T-helper 17 cell (primary cell): ENCODE data around the gene SND1. TPM values are rescaled to one million over a fixed set of nuclear protein-coding genes. Genes with fewer than 3 reads are reported as not detected.

Experiments
- ATAC-seq: fragments of 150-1000 bp; cut with Tn5 transposase; 2 replicates; pipeline ENCODE4 v1.10.0; 2021; ENCODE audit warnings: mild to moderate bottlenecking, moderate library complexity
- DNase-seq, 3 donors: peaks; one replicate each; pipeline versions ENCODE4 v3.0.0 to v3.0.0-alpha.2; 2020 to 2021
- H3K9me3 ChIP-seq: one replicate; pipeline ENCODE4 v1.7.0; 2013; ENCODE audit warnings: low read length, mild to moderate bottlenecking; ENCODE audit not compliant: control insufficient read depth, poor library complexity, severe bottlenecking
- H3K27ac Mint-ChIP-seq: one replicate; pipeline ENCODE4 v1.8.0; 2022; ENCODE audit warnings: mild to moderate bottlenecking, moderate library complexity, mixed read lengths
- H3K27me3 Mint-ChIP-seq: one replicate; pipeline ENCODE4 v1.8.0; 2022; ENCODE audit warnings: mixed read lengths
- H3K36me3 Mint-ChIP-seq: one replicate; pipeline ENCODE4 v1.8.0; 2022; ENCODE audit warnings: low read depth, mixed read lengths
- H3K4me1 Mint-ChIP-seq: one replicate; pipeline ENCODE4 v1.8.0; 2022; ENCODE audit warnings: mild to moderate bottlenecking, mixed read lengths
- H3K4me3 Mint-ChIP-seq: one replicate; pipeline ENCODE4 v1.8.0; 2022; ENCODE audit warnings: mild to moderate bottlenecking, moderate library complexity, mixed read lengths
- total RNA-seq, 4 donors: library from RNA in 2 of 4; stranded (reverse) in 2 of 4; gene quantifications; one replicate each; pipeline ENCODE4 v1.2.3 and lab custom pipeline; 2022 to 2026

Gene SND1
- total RNA-seq, 2 donors from 2014 or later, result 201 to 208 TPM

DNA sequence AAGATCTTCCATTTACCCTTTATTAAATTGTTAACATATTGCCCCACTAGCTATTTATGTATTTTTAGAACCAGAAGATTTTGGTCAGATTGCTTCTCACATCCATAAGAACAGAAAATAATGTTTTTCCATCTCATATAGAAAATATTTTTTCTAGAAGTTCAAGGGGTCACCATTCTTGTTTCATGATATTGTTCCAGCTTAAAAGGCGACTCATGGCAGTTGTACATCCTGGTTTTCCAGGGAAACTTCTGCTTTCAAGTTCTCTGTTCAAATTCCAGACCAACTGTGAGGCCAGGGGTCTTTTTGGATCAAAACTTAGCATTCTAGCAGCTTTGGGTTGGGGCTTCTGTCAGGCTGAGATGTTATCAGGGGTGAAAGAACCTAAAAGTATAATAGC, 294.9 kb downstream of the SND1 start:
- Mint-ChIP-seq H3K4me3 (no peak overlapping the region), H3K27me3 (no peaks in the 10 kb centered on the region), H3K36me3 (peaks cover 3% of the 10 kb centered on the region), H3K4me1 (peaks cover 13% of the 10 kb centered on the region), H3K27ac (no peak overlapping the region)
- DNase-seq (no peak), ATAC-seq (no peak)
- H3K9me3 ChIP-seq, result no peaks in the 10 kb centered on the region

DNA sequence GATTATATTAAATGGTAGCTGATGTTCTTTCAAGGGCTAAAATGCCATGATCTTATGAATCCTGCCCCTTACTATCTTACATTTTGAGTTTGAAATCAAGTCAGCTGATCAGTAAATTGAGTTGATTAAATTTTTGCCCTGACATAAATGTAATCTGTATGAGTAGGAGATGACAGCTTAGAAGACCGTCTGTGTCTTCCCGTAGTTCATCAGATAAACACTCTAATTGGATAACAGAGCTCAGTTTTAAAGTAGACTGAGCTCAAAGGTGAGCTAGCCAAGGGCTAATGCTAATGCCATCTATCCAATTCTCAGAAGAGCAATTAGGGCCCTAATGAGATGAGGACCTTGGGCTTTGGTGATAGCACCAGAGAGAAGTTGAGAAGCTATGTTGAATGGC, 296.3 kb downstream of the SND1 start:
- Mint-ChIP-seq H3K4me3 (no peak overlapping the region), H3K27me3 (no peaks in the 10 kb centered on the region), H3K36me3 (peaks cover 6% of the 10 kb centered on the region), H3K4me1 (peaks cover 16% of the 10 kb centered on the region), H3K27ac (no peak overlapping the region)
- no peak for DNase-seq
- H3K9me3 ChIP-seq, result no peaks in the 10 kb centered on the region
- ATAC-seq, result no peak

DNA sequence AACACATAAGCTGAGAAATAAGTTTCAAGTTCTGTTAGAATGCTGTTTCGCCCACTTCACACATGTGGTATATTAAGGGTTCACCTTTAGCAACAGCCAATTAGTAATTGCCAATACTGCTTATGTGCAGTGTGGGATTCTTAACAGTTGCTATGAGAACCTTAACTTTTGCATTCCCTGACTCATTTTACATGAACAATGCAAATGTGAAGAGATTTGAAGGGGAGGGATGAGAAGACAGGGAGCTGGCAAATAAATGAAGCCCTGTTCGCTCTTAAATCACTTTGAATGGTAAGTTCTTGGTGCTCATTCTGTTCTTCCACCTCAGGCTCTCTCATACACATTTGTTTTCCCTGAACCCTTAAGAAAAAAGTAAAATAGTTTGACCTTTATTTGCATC, 296.9 kb downstream of the SND1 start:
- H3K27ac Mint-ChIP-seq, result peak overlapping the region; percentile 60
- no peaks in the 10 kb centered on the region for H3K9me3 ChIP-seq
- no peak overlapping the region for H3K4me3 Mint-ChIP-seq
- no peaks in the 10 kb centered on the region for H3K27me3 Mint-ChIP-seq
- no peak for DNase-seq
- peaks cover 6% of the 10 kb centered on the region for H3K36me3 Mint-ChIP-seq
- H3K4me1 Mint-ChIP-seq, result peaks cover 17% of the 10 kb centered on the region
- no peak for ATAC-seq

DNA sequence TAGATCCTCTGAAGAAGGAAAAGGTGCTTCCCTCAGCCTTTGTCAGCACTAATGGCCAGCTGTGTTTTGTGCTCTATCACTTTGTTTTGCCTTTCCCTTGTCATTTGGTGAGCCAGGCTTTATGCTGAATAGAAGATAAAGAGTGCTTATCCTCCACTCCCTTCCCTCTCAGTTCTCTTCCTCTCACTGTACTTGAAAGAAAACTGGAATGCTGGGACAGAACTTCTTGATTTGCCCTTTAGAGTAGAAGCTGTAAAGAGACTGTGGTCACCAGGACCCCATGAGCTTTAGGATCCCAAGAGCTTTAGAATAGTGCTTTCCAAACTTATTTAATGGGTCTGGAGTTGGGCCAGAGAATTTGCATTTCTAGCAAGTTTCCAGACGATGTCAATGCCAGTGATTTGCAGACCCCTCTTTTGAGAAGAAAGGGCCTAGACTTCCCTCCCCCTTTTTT, 297.8 kb downstream of the SND1 start:
- H3K27ac Mint-ChIP-seq, result peak overlapping the region; percentile 60
- no peak for DNase-seq
- no peak for ATAC-seq
- H3K27me3 Mint-ChIP-seq, result no peaks in the 10 kb centered on the region
- no peaks in the 10 kb centered on the region for H3K9me3 ChIP-seq
- no peak overlapping the region for H3K4me3 Mint-ChIP-seq
- H3K4me1 Mint-ChIP-seq, result peaks cover 17% of the 10 kb centered on the region
- H3K36me3 Mint-ChIP-seq, result peaks cover 6% of the 10 kb centered on the region

DNA sequence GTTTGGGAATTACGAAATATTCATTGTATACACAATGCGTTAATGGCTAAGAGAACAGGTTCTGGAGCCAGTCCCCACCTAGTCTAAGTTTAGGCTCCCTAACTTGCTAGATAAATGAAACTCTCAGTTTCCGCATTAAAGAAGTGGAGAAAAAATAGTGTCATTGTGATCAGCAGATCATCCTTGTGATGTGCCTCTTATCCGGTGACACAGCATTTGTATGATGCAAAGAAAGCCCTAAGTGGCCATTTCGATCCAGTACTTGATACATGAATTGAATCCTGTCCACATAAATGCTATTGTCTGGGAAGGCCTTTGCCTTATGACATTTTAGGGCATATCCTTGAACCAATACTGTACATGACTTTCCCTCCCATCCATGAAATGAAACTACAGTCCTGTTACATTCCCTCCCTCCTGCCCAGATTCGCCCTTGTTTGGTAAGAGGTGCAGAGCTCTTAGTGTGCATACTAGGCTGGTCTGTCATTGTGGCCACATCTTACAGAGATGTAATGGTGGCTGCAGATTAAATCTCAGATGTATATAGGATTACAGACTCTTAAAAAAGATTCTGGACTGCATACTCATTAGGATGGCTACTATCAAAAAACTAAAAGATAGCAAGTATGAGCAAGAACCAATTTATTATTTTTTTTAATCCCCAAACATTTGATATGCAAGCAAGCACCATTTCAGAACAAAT, 298.4 kb downstream of the SND1 start:
- DNase-seq (no peak), ATAC-seq (no peak)
- no peaks in the 10 kb centered on the region for H3K27me3 Mint-ChIP-seq
- no peak overlapping the region for H3K27ac Mint-ChIP-seq
- no peaks in the 10 kb centered on the region for H3K9me3 ChIP-seq
- H3K36me3 Mint-ChIP-seq, result peaks cover 6% of the 10 kb centered on the region
- peaks cover 17% of the 10 kb centered on the region for H3K4me1 Mint-ChIP-seq
- no peak overlapping the region for H3K4me3 Mint-ChIP-seq

DNA sequence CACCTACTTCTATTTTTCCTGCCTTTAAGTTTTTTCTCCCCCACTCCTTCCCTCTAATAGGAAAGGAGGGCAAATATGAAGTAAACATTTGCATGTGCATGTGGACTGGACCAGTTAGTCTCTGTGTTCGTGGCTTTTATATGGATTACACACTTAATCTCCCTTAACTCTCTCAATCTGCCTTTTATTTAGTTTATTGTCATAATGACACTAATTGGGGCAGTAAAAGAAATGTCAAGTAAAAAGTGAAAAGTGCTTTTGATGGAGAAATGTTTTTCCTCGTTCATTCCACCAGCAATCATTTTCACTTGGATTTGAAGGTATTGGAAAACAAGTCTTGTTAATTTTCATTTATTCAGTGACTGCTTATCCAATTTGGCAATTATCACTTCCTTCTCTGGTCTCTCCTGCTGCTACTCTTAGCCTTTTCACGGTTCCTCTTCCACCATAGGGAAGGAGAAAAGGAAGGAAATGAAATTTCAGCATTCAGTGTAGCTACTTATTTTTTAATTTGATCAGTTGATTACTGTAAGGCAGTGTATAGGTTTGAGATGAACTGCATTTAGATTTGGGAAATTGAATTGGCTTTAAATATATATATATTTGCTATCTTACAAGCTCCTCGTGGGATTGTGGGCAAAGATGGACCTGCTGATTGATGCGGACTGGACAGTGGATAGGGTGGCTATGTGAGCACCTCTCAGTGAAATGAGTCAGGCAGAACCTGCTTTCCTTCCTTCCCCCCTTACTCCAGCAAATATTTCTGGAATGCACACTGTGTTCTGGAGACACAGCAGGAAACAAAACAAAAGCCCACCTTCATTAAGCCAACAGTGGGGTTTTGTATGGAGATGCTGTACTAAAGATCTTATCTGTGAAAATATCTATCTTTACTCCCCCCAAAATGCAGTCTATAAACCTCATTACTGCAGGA, 301.7 kb downstream of the SND1 start:
- Mint-ChIP-seq H3K27ac (no peak overlapping the region), H3K36me3 (peaks cover 6% of the 10 kb centered on the region), H3K4me3 (peak overlapping the region; percentile 50), H3K27me3 (no peaks in the 10 kb centered on the region), H3K4me1 (peaks cover 11% of the 10 kb centered on the region)
- H3K9me3 ChIP-seq, result no peaks in the 10 kb centered on the region
- no peak for DNase-seq
- no peak for ATAC-seq

DNA sequence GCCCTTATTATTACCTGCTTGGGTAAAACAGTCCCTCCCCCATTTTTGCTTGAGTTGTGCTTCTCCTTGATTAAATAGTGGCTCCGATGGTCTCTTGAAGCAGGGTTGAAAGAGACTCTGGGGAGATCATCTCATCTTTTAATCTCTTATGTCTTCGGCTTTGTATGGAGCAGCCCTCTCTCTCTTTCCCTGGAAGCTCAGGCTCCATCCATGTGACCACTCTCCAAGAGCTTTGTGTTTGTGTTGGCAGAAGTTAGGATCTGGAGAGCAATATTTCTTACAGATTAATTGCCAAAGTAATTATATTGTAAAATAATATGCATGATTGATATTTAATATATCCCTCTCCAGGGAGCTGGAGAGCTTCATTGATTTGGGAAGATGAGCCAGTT, 302.4 kb downstream of the SND1 start:
- no peak for ATAC-seq
- peaks cover 11% of the 10 kb centered on the region for H3K4me1 Mint-ChIP-seq
- no peak for DNase-seq
- H3K27ac Mint-ChIP-seq, result no peak overlapping the region
- peaks cover 4% of the 10 kb centered on the region for H3K36me3 Mint-ChIP-seq
- H3K4me3 Mint-ChIP-seq, result no peak overlapping the region
- no peaks in the 10 kb centered on the region for H3K27me3 Mint-ChIP-seq
- no peaks in the 10 kb centered on the region for H3K9me3 ChIP-seq

DNA sequence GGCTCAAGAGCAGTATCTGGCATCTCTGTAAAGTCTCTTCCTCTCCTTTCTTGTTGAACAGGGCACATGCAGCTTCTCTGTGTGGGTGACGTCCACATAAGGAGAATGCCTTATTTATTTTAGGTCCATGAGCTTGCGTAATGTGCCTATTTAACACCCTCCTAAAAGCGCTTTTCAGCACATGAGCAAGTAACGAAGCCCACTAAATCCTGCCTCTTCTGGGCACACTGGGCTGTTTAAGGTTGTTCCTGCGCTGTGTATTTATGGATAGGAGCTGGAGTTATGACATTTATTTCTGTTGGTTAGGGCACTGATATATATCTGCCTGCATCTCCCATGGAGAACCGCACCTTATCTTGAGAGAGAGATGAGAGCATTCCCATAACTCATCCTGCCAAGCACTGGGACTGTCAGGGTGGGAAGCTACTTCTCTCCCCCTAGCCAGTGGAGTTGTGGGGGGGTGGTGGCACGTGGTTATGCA, 303.1 kb downstream of the SND1 start:
- DNase-seq (no peak), ATAC-seq (no peak)
- H3K4me3 Mint-ChIP-seq, result no peak overlapping the region
- peaks cover 8% of the 10 kb centered on the region for H3K4me1 Mint-ChIP-seq
- H3K36me3 Mint-ChIP-seq, result peaks cover 4% of the 10 kb centered on the region
- H3K27ac Mint-ChIP-seq, result no peak overlapping the region
- no peaks in the 10 kb centered on the region for H3K9me3 ChIP-seq
- no peaks in the 10 kb centered on the region for H3K27me3 Mint-ChIP-seq

DNA sequence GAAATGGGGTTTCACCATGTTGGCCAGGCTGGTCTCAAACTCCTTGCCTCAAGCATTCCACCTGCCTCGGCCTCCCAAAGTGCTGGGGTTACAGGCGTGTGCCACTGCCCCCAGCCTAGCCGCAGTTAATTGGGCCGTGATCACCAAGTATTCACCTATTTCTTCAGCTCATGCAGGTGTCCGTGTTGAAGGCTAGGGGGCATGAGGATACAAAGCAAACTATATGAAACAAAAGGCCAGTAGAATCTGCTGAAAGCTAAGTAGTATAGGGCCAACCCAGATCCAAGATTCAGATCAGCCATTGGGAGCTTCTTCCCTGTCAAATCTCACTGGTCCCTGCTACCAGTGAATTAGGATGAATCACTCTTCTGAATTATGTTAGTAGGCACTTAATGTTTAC, 305.9 kb downstream of the SND1 start:
- no peak for ATAC-seq
- no peaks in the 10 kb centered on the region for H3K9me3 ChIP-seq
- H3K27ac Mint-ChIP-seq, result no peak overlapping the region
- DNase-seq, result no peak
- H3K4me3 Mint-ChIP-seq, result no peak overlapping the region
- H3K36me3 Mint-ChIP-seq, result peaks cover 4% of the 10 kb centered on the region
- H3K27me3 Mint-ChIP-seq, result no peaks in the 10 kb centered on the region
- H3K4me1 Mint-ChIP-seq, result peaks cover 4% of the 10 kb centered on the region

DNA sequence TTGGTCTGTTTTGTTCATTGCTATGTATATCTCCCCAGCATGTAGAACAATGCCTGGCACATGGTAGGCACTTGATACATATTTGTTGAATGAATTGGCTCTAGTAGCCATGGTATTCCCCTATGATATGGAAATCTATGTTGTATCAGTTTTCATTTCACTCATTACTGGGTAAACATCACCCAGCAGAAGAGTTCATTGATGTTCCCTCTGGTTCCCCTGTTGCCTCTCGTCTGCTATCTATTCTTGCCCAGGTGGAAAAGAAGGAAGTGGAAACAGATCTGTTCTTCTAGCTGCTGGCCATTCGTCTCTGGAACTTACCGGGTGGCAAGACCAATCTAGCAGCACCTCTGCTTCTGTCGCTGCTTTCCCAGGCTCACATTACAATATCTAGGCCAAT, 307.8 kb downstream of the SND1 start:
- ATAC-seq (no peak), DNase-seq (no peak)
- Mint-ChIP-seq H3K27ac (no peak overlapping the region), H3K4me3 (no peak overlapping the region), H3K4me1 (no peaks in the 10 kb centered on the region), H3K27me3 (no peaks in the 10 kb centered on the region), H3K36me3 (peaks cover 2% of the 10 kb centered on the region)
- no peaks in the 10 kb centered on the region for H3K9me3 ChIP-seq

DNA sequence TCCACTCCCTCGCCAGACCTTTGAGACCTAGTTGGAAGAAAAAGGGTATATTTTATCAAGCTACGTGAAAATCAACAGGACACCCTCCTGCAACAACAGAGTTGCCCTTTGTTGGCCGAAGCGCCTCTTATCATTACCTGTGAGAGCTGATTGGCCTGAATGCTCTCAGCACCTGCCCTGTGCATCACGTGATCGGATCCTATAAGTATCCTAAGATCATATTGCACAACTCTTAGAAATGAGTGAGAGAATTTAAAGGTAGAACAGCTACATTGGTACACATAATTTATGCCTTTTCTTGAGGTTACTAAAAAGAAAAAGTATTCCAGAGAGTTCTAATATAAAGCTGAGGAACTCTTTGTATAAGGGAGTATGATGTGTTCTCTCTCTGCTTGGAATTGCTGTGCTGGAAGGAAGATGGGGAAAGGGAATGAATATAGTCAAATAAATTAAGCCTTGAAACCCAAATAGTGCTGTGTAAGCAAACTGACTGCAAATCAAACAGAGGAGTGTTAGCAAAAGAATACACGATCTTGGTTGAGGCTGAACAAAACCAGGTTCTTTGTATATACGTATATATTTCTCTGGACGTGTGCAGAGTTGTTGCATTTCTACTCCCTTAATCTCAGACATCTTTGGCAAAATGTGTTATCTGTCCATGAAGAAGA, 309.9 kb downstream of the SND1 start:
- no peak for ATAC-seq
- H3K27me3 Mint-ChIP-seq, result no peaks in the 10 kb centered on the region
- no peaks in the 10 kb centered on the region for H3K4me1 Mint-ChIP-seq
- H3K9me3 ChIP-seq, result no peaks in the 10 kb centered on the region
- no peak for DNase-seq
- no peak overlapping the region for H3K4me3 Mint-ChIP-seq
- H3K36me3 Mint-ChIP-seq, result peaks cover 2% of the 10 kb centered on the region
- H3K27ac Mint-ChIP-seq, result no peak overlapping the region

DNA sequence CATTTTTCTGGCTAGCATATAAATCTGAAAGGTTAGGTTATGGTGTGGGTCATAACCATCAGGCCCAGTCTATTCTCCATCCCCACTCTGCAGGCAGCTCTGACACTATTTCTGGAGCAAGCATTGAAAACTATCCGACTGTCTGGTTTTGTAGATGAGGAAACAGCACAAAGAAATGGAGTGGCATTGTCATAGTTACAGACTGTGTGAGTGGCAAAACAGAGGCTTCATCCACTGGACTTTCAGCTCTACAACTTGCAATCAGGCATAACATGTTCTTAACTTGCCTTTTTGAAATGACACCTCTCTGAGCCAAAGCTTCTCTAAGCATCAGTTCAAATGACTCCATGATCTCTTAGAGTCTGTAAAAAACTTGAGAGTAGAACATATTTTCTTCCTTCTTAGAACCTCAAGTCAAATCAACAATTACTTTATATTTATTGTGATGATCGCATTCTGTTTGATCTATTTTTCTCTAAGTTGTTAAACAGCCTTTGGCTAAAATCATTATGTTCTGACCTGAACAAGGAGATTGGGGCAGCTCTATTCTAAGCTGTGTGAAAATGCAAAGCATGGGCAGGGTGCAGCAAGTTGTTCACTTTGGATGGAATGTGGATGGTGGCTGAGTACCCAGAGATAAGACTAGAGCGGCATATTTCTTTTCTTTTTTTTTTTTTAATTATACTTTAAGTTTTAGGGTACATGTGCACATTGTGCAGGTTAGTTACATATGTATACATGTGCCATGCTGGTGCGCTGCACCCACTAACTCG, 310.8 kb downstream of the SND1 start:
- Mint-ChIP-seq H3K27ac (no peak overlapping the region), H3K27me3 (no peaks in the 10 kb centered on the region), H3K4me3 (no peak overlapping the region), H3K4me1 (no peaks in the 10 kb centered on the region), H3K36me3 (peaks cover 2% of the 10 kb centered on the region)
- H3K9me3 ChIP-seq, result no peaks in the 10 kb centered on the region
- DNase-seq (no peak), ATAC-seq (no peak)
